ENCODE results near the gene AFF1.

Gene AFF1

DNA sequence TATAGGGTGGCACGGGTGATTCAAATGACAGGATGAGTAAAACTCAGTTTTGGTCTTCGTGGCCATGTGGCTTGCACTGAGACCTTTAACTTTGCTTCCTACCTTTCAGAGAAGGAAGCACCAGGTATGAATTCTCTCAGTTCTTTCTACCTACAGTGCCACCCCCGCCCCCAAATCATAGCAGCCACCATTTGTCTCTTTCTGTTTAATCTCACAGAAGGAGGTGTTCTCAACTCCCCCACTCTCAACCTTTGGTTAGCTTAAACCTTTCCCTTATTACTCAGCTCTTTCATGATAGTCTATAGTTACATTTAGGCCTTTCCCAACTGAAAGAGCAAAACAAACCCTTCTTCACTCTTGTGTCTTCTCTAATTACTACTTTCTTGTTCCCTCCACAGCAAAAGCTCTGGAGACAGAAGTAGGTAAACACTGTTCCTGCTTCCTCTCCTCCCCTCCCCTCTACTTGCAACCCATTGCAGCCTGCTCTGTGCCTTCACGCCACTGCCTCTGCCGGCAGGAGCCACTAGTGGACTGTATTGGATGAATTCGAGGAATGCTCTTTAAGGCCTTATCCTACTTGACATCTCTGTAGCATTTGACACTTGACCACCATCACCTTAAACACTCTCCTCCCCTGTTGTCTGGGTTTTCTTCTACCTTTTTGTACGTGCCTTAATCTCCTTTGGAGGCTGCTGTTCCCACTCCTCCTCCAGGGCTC is 123.7 kb downstream of the AFF1 start:
- no peaks in the 10 kb centered on the region for H3K79me2 ChIP-seq (ENCODE audit: insufficient read depth, low read length)
- no peak overlapping the region for H2AFZ ChIP-seq (ENCODE audit: low read depth, low read length, severe bottlenecking)
- no peaks in the 10 kb centered on the region for H3F3A ChIP-seq (ENCODE audit: insufficient read depth)
- no peaks in the 10 kb centered on the region for H3K27me3 ChIP-seq (ENCODE audit: low read length)
- no peak for TF ChIP-seq EZH2phosphoT487 (conservative IDR thresholded peaks at IDR 0.05; ENCODE audit: low read length)
- TF ChIP-seq, protein P1, sequence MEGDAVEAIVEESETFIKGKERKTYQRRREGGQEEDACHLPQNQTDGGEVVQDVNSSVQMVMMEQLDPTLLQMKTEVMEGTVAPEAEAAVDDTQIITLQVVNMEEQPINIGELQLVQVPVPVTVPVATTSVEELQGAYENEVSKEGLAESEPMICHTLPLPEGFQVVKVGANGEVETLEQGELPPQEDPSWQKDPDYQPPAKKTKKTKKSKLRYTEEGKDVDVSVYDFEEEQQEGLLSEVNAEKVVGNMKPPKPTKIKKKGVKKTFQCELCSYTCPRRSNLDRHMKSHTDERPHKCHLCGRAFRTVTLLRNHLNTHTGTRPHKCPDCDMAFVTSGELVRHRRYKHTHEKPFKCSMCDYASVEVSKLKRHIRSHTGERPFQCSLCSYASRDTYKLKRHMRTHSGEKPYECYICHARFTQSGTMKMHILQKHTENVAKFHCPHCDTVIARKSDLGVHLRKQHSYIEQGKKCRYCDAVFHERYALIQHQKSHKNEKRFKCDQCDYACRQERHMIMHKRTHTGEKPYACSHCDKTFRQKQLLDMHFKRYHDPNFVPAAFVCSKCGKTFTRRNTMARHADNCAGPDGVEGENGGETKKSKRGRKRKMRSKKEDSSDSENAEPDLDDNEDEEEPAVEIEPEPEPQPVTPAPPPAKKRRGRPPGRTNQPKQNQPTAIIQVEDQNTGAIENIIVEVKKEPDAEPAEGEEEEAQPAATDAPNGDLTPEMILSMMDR (IDR thresholded peaks at IDR 0.05; ENCODE audit: insufficient read depth, low read length, poor library complexity, severe bottlenecking) = no peak
- H3K9me2 ChIP-seq (replicated peaks; ENCODE audit: insufficient read depth, low read length) = no peaks in the 10 kb centered on the region
- H3K4me3 ChIP-seq (ENCODE audit: insufficient read depth, low read length, poor library complexity, severe bottlenecking) = no peak overlapping the region
- no peaks in the 10 kb centered on the region for H3K36me3 ChIP-seq (ENCODE audit: low read length)
- no peak overlapping the region for H3K27ac ChIP-seq (ENCODE audit: low read depth, low read length)
- no peaks in the 10 kb centered on the region for H3K9me3 ChIP-seq (ENCODE audit: insufficient read depth, low read length)
- H4K20me1 ChIP-seq (ENCODE audit: low read depth, low read length) = no peaks in the 10 kb centered on the region
- no peak overlapping the region for H3K9ac ChIP-seq (ENCODE audit: low read length)
- H3K4me2 ChIP-seq (ENCODE audit: low read depth, low read length, poor library complexity, severe bottlenecking) = no peak overlapping the region

- Histone ChIP-seq H3F3A (ENCODE audit: insufficient read depth) (no peaks in the 10 kb centered on the region), H3K27ac (ENCODE audit: low read depth, low read length) (no peak overlapping the region), H3K36me3 (ENCODE audit: low read length) (no peaks in the 10 kb centered on the region), H2AFZ (ENCODE audit: low read depth, low read length, severe bottlenecking) (no peak overlapping the region), H3K9ac (ENCODE audit: low read length) (no peak overlapping the region), H3K9me3 (ENCODE audit: insufficient read depth, low read length) (no peaks in the 10 kb centered on the region), H3K27me3 (ENCODE audit: low read length) (no peaks in the 10 kb centered on the region), H4K20me1 (ENCODE audit: low read depth, low read length) (no peaks in the 10 kb centered on the region), H3K9me2 (replicated peaks; ENCODE audit: insufficient read depth, low read length) (no peaks in the 10 kb centered on the region), H3K4me2 (ENCODE audit: low read depth, low read length, poor library complexity, severe bottlenecking) (no peak overlapping the region), H3K79me2 (ENCODE audit: insufficient read depth, low read length) (no peaks in the 10 kb centered on the region), H3K4me3 (ENCODE audit: insufficient read depth, low read length, poor library complexity, severe bottlenecking) (no peak overlapping the region)
- TF ChIP-seq EZH2phosphoT487 (conservative IDR thresholded peaks at IDR 0.05; ENCODE audit: low read length) = no peak
- TF ChIP-seq, protein P1 (IDR thresholded peaks at IDR 0.05; ENCODE audit: insufficient read depth, low read length, poor library complexity, severe bottlenecking) = no peak
Measured at GRCh38 chr4:87060957-87061356, 126.1 kb downstream of the AFF1 start.

DNA sequence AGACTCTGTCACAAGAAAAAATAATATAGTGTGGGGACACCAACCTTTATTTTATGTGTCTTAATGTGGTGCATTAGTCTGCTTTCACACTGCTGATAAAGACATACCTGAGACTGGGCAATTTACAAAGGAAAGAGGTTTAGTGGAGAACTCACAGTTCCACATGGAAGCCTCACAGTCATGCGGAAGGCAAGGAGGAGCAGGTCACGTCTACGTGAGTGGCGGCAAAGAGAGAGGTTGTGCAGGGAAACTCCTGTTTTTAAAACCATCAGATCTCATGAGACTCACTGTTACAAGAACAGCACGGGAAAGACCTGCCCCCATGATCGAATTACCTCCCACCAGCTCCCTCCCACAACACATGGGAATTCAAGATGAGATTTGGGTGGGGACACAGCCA is 130.2 kb downstream of the AFF1 start:
- Histone ChIP-seq H3K36me3 (ENCODE audit: low read length) (no peaks in the 10 kb centered on the region), H3K79me2 (ENCODE audit: insufficient read depth, low read length) (no peaks in the 10 kb centered on the region), H3K4me3 (ENCODE audit: insufficient read depth, low read length, poor library complexity, severe bottlenecking) (no peak overlapping the region), H3K9me2 (replicated peaks; ENCODE audit: insufficient read depth, low read length) (no peaks in the 10 kb centered on the region), H4K20me1 (ENCODE audit: low read depth, low read length) (no peaks in the 10 kb centered on the region), H3K9me3 (ENCODE audit: insufficient read depth, low read length) (no peaks in the 10 kb centered on the region), H2AFZ (ENCODE audit: low read depth, low read length, severe bottlenecking) (no peak overlapping the region), H3K9ac (ENCODE audit: low read length) (no peak overlapping the region), H3K27ac (ENCODE audit: low read depth, low read length) (no peak overlapping the region), H3F3A (ENCODE audit: insufficient read depth) (no peaks in the 10 kb centered on the region), H3K27me3 (ENCODE audit: low read length) (no peaks in the 10 kb centered on the region), H3K4me2 (ENCODE audit: low read depth, low read length, poor library complexity, severe bottlenecking) (no peak overlapping the region)
- no peak for TF ChIP-seq EZH2phosphoT487 (conservative IDR thresholded peaks at IDR 0.05; ENCODE audit: low read length)
- TF ChIP-seq, protein P1 (IDR thresholded peaks at IDR 0.05; ENCODE audit: insufficient read depth, low read length, poor library complexity, severe bottlenecking) = no peak
